HG03060 (cell line): ENCODE measurements around the gene BCL3.
A peak's percentile ranks its signal among the peaks of the same experiment; 100 is the strongest.

Source experiments
- ATAC-seq: cut with Tn5 transposase; IDR thresholded peaks from one replicate; pipeline ENCODE4 v1.9.1; 2021; ENCODE audit warnings: low read depth, moderate number of reproducible peaks; ENCODE audit not compliant: unreplicated experiment

BCL3 gene

GRCh38 chr19:44740351-44740824 is 8.1 kb upstream of the BCL3 start:
- ATAC-seq, result no peak

GRCh38 chr19:44741258-44741731 is 7.2 kb upstream of the BCL3 start:
- no peak for ATAC-seq

DNA sequence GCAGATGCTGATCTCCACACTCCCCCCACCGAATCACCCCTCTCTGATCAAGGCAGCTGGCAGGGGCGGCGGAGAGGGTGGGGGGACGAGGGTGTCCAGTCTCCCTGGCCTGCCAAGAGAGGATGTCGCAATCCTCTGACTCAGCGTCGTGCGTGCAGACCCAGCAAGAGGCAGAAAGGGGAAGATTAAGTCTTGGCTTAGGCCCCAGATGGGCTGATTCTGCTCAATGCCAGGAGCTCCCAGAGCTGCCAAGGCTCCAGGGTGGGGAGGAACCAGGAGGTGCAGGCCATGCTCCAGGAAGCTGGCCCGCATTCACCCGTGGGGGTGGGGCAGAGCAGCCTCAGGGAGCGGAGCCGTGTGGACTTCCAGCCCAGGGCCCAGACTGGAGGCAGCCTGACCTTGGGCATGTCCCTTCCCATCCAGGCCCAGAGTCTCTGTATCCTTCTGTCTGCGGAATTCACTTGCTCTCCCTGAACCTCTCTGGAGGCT is 6.6 kb upstream of the BCL3 start:
- no peak for ATAC-seq

- no peak for ATAC-seq
These were observed 6.0 kb upstream of the BCL3 start for GRCh38 chr19:44742330-44743061.

GRCh38 chr19:44744871-44745332 is 3.6 kb upstream of the BCL3 start:
- no peak for ATAC-seq

GRCh38 chr19:44745341-44745831 is 3.1 kb upstream of the BCL3 start:
- no peak for ATAC-seq

- no peak for ATAC-seq
These were observed 2.5 kb upstream of the BCL3 start for GRCh38 chr19:44745887-44746600.

GRCh38 chr19:44746616-44746945 is 1.9 kb upstream of the BCL3 start:
- no peak for ATAC-seq

DNA sequence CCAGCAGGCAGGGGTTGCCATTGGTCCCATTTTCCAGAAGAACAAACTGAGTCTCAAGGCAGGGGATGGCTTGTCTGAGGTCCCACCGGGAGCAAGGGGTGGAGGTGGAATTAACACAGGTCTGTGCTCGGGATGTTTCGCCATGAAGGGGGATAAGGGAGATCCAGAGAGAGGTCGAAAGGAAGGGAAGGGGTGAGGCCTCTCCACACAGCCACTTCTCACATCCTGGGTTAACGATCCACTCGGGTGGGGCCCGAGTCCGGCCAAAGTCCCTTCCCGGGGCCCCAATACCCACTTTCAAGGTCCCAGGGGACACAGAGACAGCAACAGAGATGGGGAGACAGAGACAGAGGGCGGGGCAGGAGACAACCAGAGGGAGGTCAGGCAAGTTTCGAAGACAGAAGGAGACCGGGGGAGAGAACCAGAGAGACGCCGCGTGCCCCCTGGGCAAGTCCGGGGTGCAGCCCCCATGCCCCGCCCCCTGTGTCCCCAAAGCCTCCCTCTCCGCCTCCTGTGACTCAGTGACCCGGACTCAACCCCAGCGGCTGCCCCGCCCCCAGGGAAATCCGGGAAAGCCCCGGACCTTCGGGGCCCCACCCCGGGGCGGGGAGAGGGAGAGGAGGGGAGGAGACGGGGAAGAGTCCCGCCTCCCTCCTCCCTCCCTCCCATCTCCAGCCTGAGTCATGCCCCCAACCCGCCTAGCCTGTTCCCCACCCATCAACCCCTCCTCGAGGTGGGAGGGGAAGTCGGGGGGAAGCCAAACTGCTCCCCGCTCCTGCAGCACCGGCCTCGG is 1.4 kb upstream of the BCL3 start:
- no peak for ATAC-seq

DNA sequence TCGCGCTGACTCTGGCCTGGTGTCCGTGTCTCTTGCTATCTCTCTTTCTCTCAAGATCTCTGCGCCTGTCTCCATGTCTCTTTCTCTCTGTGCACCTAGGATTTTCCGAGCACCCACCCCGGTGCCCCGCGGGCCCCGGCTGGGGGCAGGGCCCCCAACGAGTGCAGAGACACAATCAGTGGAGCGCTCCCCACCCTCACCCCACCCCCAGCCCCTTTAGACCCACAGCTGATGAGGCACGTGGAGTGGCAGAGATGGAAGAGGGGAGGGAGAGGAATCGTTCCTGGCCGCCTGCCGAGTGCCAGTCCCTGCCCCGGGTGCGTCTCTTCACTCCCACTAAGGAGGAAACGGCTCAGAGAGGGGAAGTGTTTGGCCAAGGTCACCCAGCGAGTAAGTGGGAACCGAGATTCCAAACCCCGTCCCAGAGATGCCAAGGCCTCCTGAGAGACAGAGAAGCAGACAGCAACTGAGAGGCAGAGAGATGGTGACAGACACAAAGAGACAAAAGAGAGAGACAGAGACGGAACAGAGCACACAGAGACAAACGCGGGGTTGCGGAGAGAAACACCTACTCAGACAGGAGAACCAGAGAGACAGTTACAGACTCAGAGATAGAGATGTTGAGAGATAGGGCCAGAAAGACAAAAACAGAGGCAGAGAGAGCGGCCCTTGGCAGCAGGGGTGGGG is 626 bp upstream of the BCL3 start:
- no peak for ATAC-seq

- no peak for ATAC-seq
These were observed 784 bp downstream of the BCL3 start for GRCh38 chr19:44749292-44749691.

DNA sequence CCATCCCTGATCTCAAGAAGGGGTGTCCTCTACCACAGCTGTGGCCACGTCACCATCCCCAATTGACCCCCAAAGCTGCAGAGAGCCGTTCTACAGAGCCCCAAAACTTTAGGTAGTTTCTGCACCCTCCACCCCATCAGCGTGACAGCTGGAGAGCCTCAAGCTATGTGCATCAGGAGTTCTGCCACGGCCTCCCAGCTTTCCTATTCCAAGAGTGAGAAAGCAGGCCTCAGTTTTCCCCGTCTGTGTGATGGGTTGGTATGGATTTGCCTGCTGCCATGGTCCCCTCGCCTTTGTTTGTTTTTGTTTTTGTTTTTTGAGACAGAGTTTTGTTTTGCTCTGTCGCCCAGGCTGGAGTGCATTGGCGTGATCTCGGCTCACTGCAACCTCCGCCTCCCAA is 1.5 kb downstream of the BCL3 start:
- no peak for ATAC-seq

GRCh38 chr19:44752123-44752815 is 3.8 kb downstream of the BCL3 start:
- ATAC-seq, result no peak

DNA sequence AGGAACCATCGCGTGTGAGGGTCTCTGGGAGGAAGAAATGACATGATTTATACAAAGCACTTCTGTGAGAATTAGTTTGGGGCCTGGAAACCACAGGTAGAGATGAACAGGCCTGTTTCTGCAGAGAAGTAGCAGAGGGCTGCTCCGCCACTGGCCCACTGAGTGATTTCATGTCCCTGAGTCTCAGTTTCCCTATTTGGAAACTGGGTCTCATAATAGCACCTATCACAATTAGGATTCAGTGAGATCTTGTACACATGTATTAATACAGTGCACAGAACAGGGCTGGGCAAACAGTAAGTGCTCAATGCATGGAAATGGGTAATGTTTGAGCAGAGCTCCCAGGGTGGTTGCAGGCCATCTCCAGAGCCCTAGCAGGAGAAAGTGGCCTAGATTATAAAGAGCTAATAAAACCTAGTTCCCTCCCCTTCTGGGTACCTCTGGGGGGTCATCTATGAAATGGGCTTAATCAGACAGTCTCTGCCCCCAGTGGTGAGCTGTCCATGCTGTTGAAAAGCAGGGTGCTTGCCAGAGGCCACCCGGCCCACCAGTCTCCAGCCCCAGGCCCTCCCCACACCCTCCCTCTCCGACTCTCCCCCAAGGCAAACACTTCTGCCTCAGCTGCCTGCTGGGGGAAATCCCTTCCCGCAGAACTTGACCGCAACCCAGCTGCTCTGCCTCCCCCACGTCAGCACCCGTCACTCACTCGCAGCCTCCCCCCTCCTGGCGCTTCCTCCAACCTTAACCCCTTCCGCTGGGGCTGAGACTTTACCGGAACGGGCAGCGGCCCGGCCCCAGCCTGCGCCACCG is 4.5 kb downstream of the BCL3 start:
- ATAC-seq, result peak; percentile 62

DNA sequence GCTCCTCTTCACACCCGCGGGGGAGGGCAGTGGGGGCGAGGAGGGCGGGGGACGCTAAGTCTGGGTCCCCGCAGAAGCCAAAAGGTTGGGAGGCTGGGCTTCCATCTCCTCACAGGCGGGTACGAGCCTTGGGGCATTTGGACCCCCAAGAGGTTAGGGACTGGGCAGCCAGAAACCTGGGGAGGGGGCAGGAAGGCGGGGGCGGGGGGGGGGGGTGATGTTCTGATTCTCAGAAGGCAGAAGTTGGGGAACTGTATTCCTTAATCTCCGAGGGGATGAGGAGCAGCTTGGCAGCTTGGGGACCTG is 5.1 kb downstream of the BCL3 start:
- no peak for ATAC-seq

GRCh38 chr19:44753932-44754749 is 5.6 kb downstream of the BCL3 start:
- no peak for ATAC-seq

- ATAC-seq, result no peak
These were observed 6.2 kb downstream of the BCL3 start for GRCh38 chr19:44754750-44755080.

DNA sequence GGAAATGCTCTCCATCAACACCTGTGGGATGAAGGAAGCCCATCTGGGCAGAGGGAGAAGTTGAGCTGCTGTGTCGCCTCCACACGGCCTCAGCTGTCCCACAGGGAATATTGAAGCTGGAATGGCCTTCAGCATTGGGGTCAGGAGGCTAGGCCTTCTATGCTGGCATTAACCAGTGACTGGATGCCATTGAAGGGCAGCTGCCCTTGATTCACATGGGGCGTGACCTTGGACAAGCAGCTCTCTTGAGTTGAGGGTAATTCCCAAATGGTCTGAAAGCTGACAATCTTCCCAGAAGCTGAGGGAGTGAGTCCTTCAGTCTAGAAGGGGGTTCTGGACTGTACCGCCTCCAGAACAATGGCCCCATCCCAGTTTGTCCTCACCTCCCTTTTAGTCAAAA is 6.7 kb downstream of the BCL3 start:
- no peak for ATAC-seq
